Stimulated activated CD8-positive, alpha-beta memory T cell treated with anti-CD3 and anti-CD28 coated beads, Interleukin-7, amount 100 ng/mL, for 1 hour (primary cell): ENCODE results near the gene MBP.

Source experiments
- DNase-seq, 2 donors: peaks; one replicate each; pipeline ENCODE4 v3.0.0-alpha.2; 2020; ENCODE audit warnings: low read depth in 2 of 2

Gene MBP

GRCh38 chr18:77047803-77048419 is 84.7 kb downstream of the MBP start:
- DNase-seq, result no peak

- DNase-seq, result no peak
Observed at GRCh38 chr18:77046994-77047393, 85.6 kb downstream of the MBP start.

GRCh38 chr18:77046409-77046808 is 86.2 kb downstream of the MBP start:
- no peak for DNase-seq

GRCh38 chr18:77045677-77046076 is 86.9 kb downstream of the MBP start:
- no peak for DNase-seq

GRCh38 chr18:77044866-77045664 is 87.5 kb downstream of the MBP start:
- DNase-seq, result no peak

GRCh38 chr18:77043541-77044280 is 88.9 kb downstream of the MBP start:
- DNase-seq, result no peak

GRCh38 chr18:77042583-77042982 is 90.0 kb downstream of the MBP start:
- DNase-seq, result no peak

GRCh38 chr18:77039196-77040130 is 93.1 kb downstream of the MBP start:
- no peak for DNase-seq

GRCh38 chr18:77038182-77038858 is 94.3 kb downstream of the MBP start:
- DNase-seq, result no peak

- DNase-seq, result no peak
Observed at GRCh38 chr18:77037567-77037966, 95.0 kb downstream of the MBP start.

- no peak for DNase-seq
Observed at GRCh38 chr18:77035380-77036187, 97.0 kb downstream of the MBP start.

- DNase-seq, result no peak
Observed at GRCh38 chr18:77033575-77033974, 99.0 kb downstream of the MBP start.

- DNase-seq, result no peak
Observed at GRCh38 chr18:77032181-77032701, 100.3 kb downstream of the MBP start.

GRCh38 chr18:77031662-77032061 is 100.9 kb downstream of the MBP start:
- no peak for DNase-seq

- no peak for DNase-seq
Observed at GRCh38 chr18:77030201-77030600, 102.4 kb downstream of the MBP start.

GRCh38 chr18:77025831-77026363 is 106.7 kb downstream of the MBP start:
- DNase-seq, result no peak

GRCh38 chr18:77025123-77025522 is 107.5 kb downstream of the MBP start:
- no peak for DNase-seq

GRCh38 chr18:77024476-77024875 is 108.1 kb downstream of the MBP start:
- DNase-seq, result no peak

GRCh38 chr18:77023102-77023782 is 109.3 kb downstream of the MBP start:
- no peak for DNase-seq
